Measurements from ENCODE around the gene MINDY4. TPM values are rescaled to one million over a fixed set of nuclear protein-coding genes. Genes with fewer than 3 reads are reported as not detected.

Gene MINDY4
- total RNA-seq, 3 donors from 2014 or later (not counting 1 experiment from before 2014, with no cell fraction given) = 1.1 to 1.7 (median 1.1) TPM

GRCh38 chr7:30776971-30777370, 5.8 kb downstream of the MINDY4 start:
- no peak for TF ChIP-seq CTCF (IDR thresholded peaks at IDR 0.05)
- Mint-ChIP-seq H3K27me3 (ENCODE audit: low read depth in 2 of 2) (no peaks in the 10 kb centered on the region), H3K36me3 (no peaks in the 10 kb centered on the region), H3K9me3 (no peaks in the 10 kb centered on the region), H3K4me3 (no peak overlapping the region), H3K27ac (no peak overlapping the region), H3K4me1 (peaks cover 0 to 3% of the 10 kb centered on the region in 2 donors)
- H3K36me3 ChIP-seq (ENCODE audit: control insufficient read depth, insufficient read depth, low read length) = no peaks in the 10 kb centered on the region
- peaks cover 2% of the 10 kb centered on the region for H3K4me1 ChIP-seq (ENCODE audit: control insufficient read depth, insufficient read depth, low read length)
- no peak overlapping the region for H3K4me3 ChIP-seq (ENCODE audit: low read length)
- intact Hi-C loops (cut with micrococcal nuclease) = no loop called here
- no peak for DNase-seq
- no peak for ATAC-seq
- no peak overlapping the region for H3K27ac ChIP-seq (ENCODE audit: low read length)
- H3K9me3 ChIP-seq (ENCODE audit: control insufficient read depth, insufficient read depth, low read length) = no peaks in the 10 kb centered on the region
- 89% methylated on average over 4 of the region's 4 CpGs for WGBS (ENCODE audit: insufficient coverage)
- H3K27me3 ChIP-seq (ENCODE audit: control insufficient read depth, insufficient read depth, low read length) = no peaks in the 10 kb centered on the region

GRCh38 chr7:30778255-30779025, 7.2 kb downstream of the MINDY4 start:
- Mint-ChIP-seq H3K36me3 (no peaks in the 10 kb centered on the region), H3K9me3 (no peaks in the 10 kb centered on the region), H3K27ac (no peak overlapping the region), H3K4me3 (no peak overlapping the region), H3K27me3 (ENCODE audit: low read depth in 2 of 2) (no peaks in the 10 kb centered on the region), H3K4me1 (no peaks in the 10 kb centered on the region)
- H3K27me3 ChIP-seq (ENCODE audit: control insufficient read depth, insufficient read depth, low read length) = no peaks in the 10 kb centered on the region
- no peaks in the 10 kb centered on the region for H3K4me1 ChIP-seq (ENCODE audit: control insufficient read depth, insufficient read depth, low read length)
- no peak overlapping the region for H3K27ac ChIP-seq (ENCODE audit: low read length)
- no peak for ATAC-seq
- no peak for DNase-seq
- no peak overlapping the region for H3K4me3 ChIP-seq (ENCODE audit: low read length)
- intact Hi-C loops (cut with micrococcal nuclease) = no loop called here
- no peak for TF ChIP-seq CTCF (IDR thresholded peaks at IDR 0.05)
- no peaks in the 10 kb centered on the region for H3K9me3 ChIP-seq (ENCODE audit: control insufficient read depth, insufficient read depth, low read length)
- WGBS (ENCODE audit: insufficient coverage) = 93% methylated on average over 15 of the region's 15 CpGs
- no peaks in the 10 kb centered on the region for H3K36me3 ChIP-seq (ENCODE audit: control insufficient read depth, insufficient read depth, low read length)

GRCh38 chr7:30779574-30779973, 8.4 kb downstream of the MINDY4 start:
- H3K4me3 Mint-ChIP-seq = no peak overlapping the region
- no peaks in the 10 kb centered on the region for H3K9me3 Mint-ChIP-seq
- Histone ChIP-seq H3K27ac (ENCODE audit: low read length) (no peak overlapping the region), H3K9me3 (ENCODE audit: control insufficient read depth, insufficient read depth, low read length) (no peaks in the 10 kb centered on the region), H3K27me3 (ENCODE audit: control insufficient read depth, insufficient read depth, low read length) (no peaks in the 10 kb centered on the region), H3K4me3 (ENCODE audit: low read length) (no peak overlapping the region), H3K36me3 (ENCODE audit: control insufficient read depth, insufficient read depth, low read length) (no peaks in the 10 kb centered on the region), H3K4me1 (ENCODE audit: control insufficient read depth, insufficient read depth, low read length) (no peaks in the 10 kb centered on the region)
- no peaks in the 10 kb centered on the region for H3K27me3 Mint-ChIP-seq (ENCODE audit: low read depth in 2 of 2)
- no peaks in the 10 kb centered on the region for H3K36me3 Mint-ChIP-seq
- intact Hi-C loops (cut with micrococcal nuclease) = no loop called here
- DNase-seq (no peak), ATAC-seq (no peak)
- no peak for TF ChIP-seq CTCF (IDR thresholded peaks at IDR 0.05)
- WGBS (ENCODE audit: insufficient coverage) = 96% methylated on average over 4 of the region's 5 CpGs
- no peak overlapping the region for H3K27ac Mint-ChIP-seq
- no peaks in the 10 kb centered on the region for H3K4me1 Mint-ChIP-seq

- no peaks in the 10 kb centered on the region for H3K27me3 ChIP-seq (ENCODE audit: control insufficient read depth, insufficient read depth, low read length)
- ATAC-seq = no peak
- H3K36me3 ChIP-seq (ENCODE audit: control insufficient read depth, insufficient read depth, low read length) = no peaks in the 10 kb centered on the region
- Mint-ChIP-seq H3K4me1 (no peaks in the 10 kb centered on the region), H3K36me3 (no peaks in the 10 kb centered on the region), H3K4me3 (no peak overlapping the region), H3K9me3 (no peaks in the 10 kb centered on the region), H3K27ac (no peak overlapping the region), H3K27me3 (ENCODE audit: low read depth in 2 of 2) (no peaks in the 10 kb centered on the region)
- TF ChIP-seq CTCF (IDR thresholded peaks at IDR 0.05) = no peak
- H3K4me3 ChIP-seq (ENCODE audit: low read length) = no peak overlapping the region
- 96% methylated on average over 4 of the region's 4 CpGs for WGBS (ENCODE audit: insufficient coverage)
- H3K4me1 ChIP-seq (ENCODE audit: control insufficient read depth, insufficient read depth, low read length) = no peaks in the 10 kb centered on the region
- intact Hi-C loops (cut with micrococcal nuclease) = no loop called here
- no peak overlapping the region for H3K27ac ChIP-seq (ENCODE audit: low read length)
- H3K9me3 ChIP-seq (ENCODE audit: control insufficient read depth, insufficient read depth, low read length) = no peaks in the 10 kb centered on the region
- DNase-seq = no peak
These were observed 9.7 kb downstream of the MINDY4 start for GRCh38 chr7:30780941-30781340.
